GM12878 (cell line): Measurements from ENCODE around the gene MGAT4B. TPM values are rescaled to one million over a fixed set of nuclear protein-coding genes. Genes with fewer than 3 reads are reported as not detected.

Experiments
- ATAC-seq: fragments of 200-7000 bp; cut with Tn5 transposase; 3 replicates; pipeline ENCODE4 v1.9.1; 2020; ENCODE audit warnings: mild to moderate bottlenecking, moderate library complexity
- BruUV-seq: library from RNA; stranded (reverse); fragments of 400-500 nt; replicated peaks from 2 replicates; lab custom pipeline; 2021; lab: Mats Ljungman, UMichigan
- CTCF ChIA-PET: fragments of 300-600 bp; sonication (Branson Sonifier 250); formaldehyde crosslinking; extraction: SDS; loops from one replicate; lab custom pipeline; 2021; ENCODE audit warnings: inconsistent platforms; lab: Yijun Ruan, JAX
- POLR2A ChIA-PET: fragments of 350-600 bp; formaldehyde crosslinking; extraction: SDS; loops from one replicate; lab custom pipeline; 2021; ENCODE audit warnings: inconsistent platforms; lab: Charles Lee
- RAD21 ChIA-PET: fragments of 300-600 bp; sonication (Branson Sonifier 250); formaldehyde crosslinking; loops from one replicate; lab custom pipeline; 2023; ENCODE audit warnings: antibody characterized with exemption; ENCODE audit not compliant: unreplicated experiment; lab: Charles Lee
- SMC1A ChIA-PET: fragments of 300-600 bp; sonication (Branson Sonifier 250); formaldehyde crosslinking; loops from one replicate; lab custom pipeline; 2023; ENCODE audit not compliant: unreplicated experiment, uncharacterized antibody; lab: Charles Lee
- DNase-seq: peaks from one replicate; pipeline ENCODE4 v3.0.0-alpha.2; 2011; ENCODE audit warnings: low read depth, low spot score
- FAIRE-seq: peaks from 3 replicates; lab custom pipeline; 2011; peaks lifted over from hg19 to GRCh38; lab: Jason Lieb, UNC
- H2AFZ ChIP-seq: 2 replicates; pipeline ENCODE4 v1.6.0; 2011; ENCODE audit warnings: low read depth, low read length, control low read depth; ENCODE audit not compliant: control insufficient read depth
- H3K27ac ChIP-seq: 2 replicates; pipeline ENCODE4 v1.5.1; 2011; ENCODE audit warnings: control low read depth; ENCODE audit not compliant: control insufficient read depth, insufficient read depth
- H3K27me3 ChIP-seq, 2 experiments: replicated peaks in 1 of 2; 2 replicates each; pipeline versions ENCODE4 v1.6.0 to v1.6.1; 2011; ENCODE audit warnings: low read length in 1 of 2; ENCODE audit not compliant: control insufficient read depth in 2 of 2, insufficient read depth in 2 of 2
- H3K36me3 ChIP-seq, 2 experiments: 2 replicates each; pipeline ENCODE4 v1.5.1; 2011; ENCODE audit warnings: low read length in 1 of 2; ENCODE audit not compliant: control insufficient read depth in 2 of 2, insufficient read depth in 2 of 2
- H3K4me1 ChIP-seq: 2 replicates; pipeline ENCODE4 v1.6.1; 2011; ENCODE audit warnings: mild to moderate bottlenecking, low read length, moderate library complexity, mixed read lengths; ENCODE audit not compliant: control insufficient read depth, insufficient read depth
- H3K4me2 ChIP-seq: 2 replicates; pipeline ENCODE4 v1.6.0; 2011; ENCODE audit warnings: control low read depth; ENCODE audit not compliant: control insufficient read depth, insufficient read depth
- H3K4me3 ChIP-seq: fragments of 200-600 bp; sonication (generic); 2 replicates; pipeline ENCODE4 v1.5.1; 2016
- H3K79me2 ChIP-seq: 2 replicates; pipeline ENCODE4 v1.6.0; 2011; ENCODE audit warnings: low read length; ENCODE audit not compliant: control insufficient read depth, insufficient read depth
- H3K9ac ChIP-seq: 2 replicates; pipeline ENCODE4 v1.8.0; 2011; ENCODE audit warnings: low read length, control low read depth, mixed read lengths; ENCODE audit not compliant: control insufficient read depth, insufficient read depth
- H3K9me3 ChIP-seq: replicated peaks from 3 replicates; pipeline ENCODE4 v1.5.1; 2011; ENCODE audit warnings: mild to moderate bottlenecking, low read length; ENCODE audit not compliant: control insufficient read depth, insufficient read depth
- H4K20me1 ChIP-seq: 2 replicates; pipeline ENCODE4 v1.6.0; 2011; ENCODE audit not compliant: control insufficient read depth, insufficient read depth
- ATF3 ChIP-seq: IDR thresholded peaks from 2 replicates; pipeline ENCODE4 v1.6.1; 2011; ENCODE audit warnings: low read depth, mild to moderate bottlenecking, low read length, moderate library complexity, borderline replicate concordance; ENCODE audit errors: extremely low read depth
- BACH1 ChIP-seq: fragments of 450-650 bp; IDR thresholded peaks from 2 replicates; pipeline ENCODE4 v1.6.1; 2017; ENCODE audit warnings: mild to moderate bottlenecking, borderline replicate concordance
- BMI1 ChIP-seq: fragments of 450-650 bp; IDR thresholded peaks from 2 replicates; pipeline ENCODE4 v1.6.1; 2016; ENCODE audit warnings: mild to moderate bottlenecking, moderate library complexity, borderline replicate concordance
- CBFB ChIP-seq: IDR thresholded peaks from 2 replicates; pipeline ENCODE4 v1.6.1; 2016; ENCODE audit warnings: antibody characterized with exemption, low read depth
- IRF4 ChIP-seq: IDR thresholded peaks from 2 replicates; pipeline ENCODE4 v1.6.1; 2011; ENCODE audit warnings: low read depth, low read length
- KAT2A ChIP-seq: conservative IDR thresholded peaks from 2 replicates; pipeline ENCODE4 v1.6.1; 2011; ENCODE audit warnings: low read depth, low read length; ENCODE audit not compliant: control insufficient read depth
- NFIC ChIP-seq: IDR thresholded peaks from 2 replicates; pipeline ENCODE4 v1.6.1; 2012; ENCODE audit warnings: low read depth, mild to moderate bottlenecking, inconsistent platforms, low read length, moderate library complexity
- PAX5 ChIP-seq: IDR thresholded peaks from 2 replicates; pipeline ENCODE4 v1.6.1; 2011; ENCODE audit warnings: low read depth, low read length, borderline replicate concordance
- PBX3 ChIP-seq: IDR thresholded peaks from 2 replicates; pipeline ENCODE4 v1.6.1; 2011; ENCODE audit warnings: mild to moderate bottlenecking, low read depth, low read length, moderate library complexity; ENCODE audit not compliant: insufficient replicate concordance
- PRDM15 ChIP-seq: fragments of 450-650 bp; formaldehyde crosslinking; IDR thresholded peaks from 2 replicates; pipeline ENCODE4 v1.4.0; 2020; ENCODE audit warnings: mild to moderate bottlenecking, moderate library complexity
- RELB ChIP-seq: fragments of 450-650 bp; IDR thresholded peaks from 2 replicates; pipeline ENCODE4 v1.6.1; 2017; ENCODE audit warnings: low read depth, mild to moderate bottlenecking, moderate library complexity
- STAT3 ChIP-seq: IDR thresholded peaks from 2 replicates; pipeline ENCODE4 v1.6.1; 2011; ENCODE audit warnings: low read depth, low read length, improper control_type of control experiment
- SUZ12 ChIP-seq: fragments of 200-600 bp; sonication (generic); IDR thresholded peaks from one replicate; pipeline ENCODE4 v1.6.1; 2018; ENCODE audit warnings: antibody characterized with exemption, mild to moderate bottlenecking; ENCODE audit not compliant: unreplicated experiment
- TBL1XR1 ChIP-seq: IDR thresholded peaks from 2 replicates; pipeline ENCODE4 v1.6.1; 2012; ENCODE audit warnings: low read depth, low read length, improper control_type of control experiment
- ZBED1 ChIP-seq: IDR thresholded peaks from 2 replicates; pipeline ENCODE4 v1.6.1; 2016; ENCODE audit warnings: borderline replicate concordance
- WGBS: methylation state at CpG from one replicate; pipeline ENCODE4 v1.1.6; 2016; ENCODE audit warnings: low lambda C conversion rate; ENCODE audit not compliant: insufficient replicate concordance, insufficient coverage; ENCODE audit errors: missing lambda C conversion rate; 5-methylcytosine and 5-hydroxymethylcytosine counted together
- in situ Hi-C: fragments of 300-500 bp; cut with MboI; formaldehyde crosslinking; loops from 9 replicates; pipeline ENCODE4 v1.14.3; 2018; ENCODE audit warnings: mixed read lengths
- intact Hi-C: fragments of 100-400 bp; cut with micrococcal nuclease; formaldehyde crosslinking; loops from one replicate; pipeline ENCODE4 v1.14.2; 2022; ENCODE audit not compliant: unreplicated experiment
- polyA plus RNA-seq, 11 experiments: library from polyadenylated mRNA; depleted of rRNA in 4 of 11; unstranded in 6 of 11; stranded (reverse) in 5 of 11; fragments of >200 nt; fragmentation: Nextera tagmentation in 4 of 11; fragmentation: Illumina TruSeq in 1 of 11; extraction: Ambion mirVana in 4 of 11; extraction: Trizol in 1 of 11; gene quantifications; 1 replicate in 1 of 11; 2 replicates in 10 of 11; pipeline versions ENCODE4 v1.2.1 to v1.2.3, GENCODE V29; 2011 to 2016; ENCODE audit warnings: inconsistent platforms in 2 of 11, missing spikeins in 2 of 11, low read depth in 1 of 11
- total RNA-seq, 4 experiments: library from RNA; depleted of rRNA in 3 of 4; stranded (reverse); fragments of >200 nt in 3 of 4; fragmentation: Illumina TruSeq in 1 of 4; extraction: Trizol in 1 of 4; gene quantifications; 2 replicates each; pipeline versions ENCODE4 v1.2.1 to v1.2.3, GENCODE V29; 2013 to 2021

The MGAT4B gene
- total and polyA plus RNA-seq, 10 of the 15 experiments (the other 5 are each of a cell fraction or from before 2014, with no cell fraction given): 0.60 to 82.5 (median 34.4) TPM; not detected in 1

- TF ChIP-seq RELB (no peak), PAX5 (no peak), TBL1XR1 (no peak), IRF4 (no peak), BMI1 (no peak), STAT3 (no peak), BACH1 (no peak), SUZ12 (no peak), ZBED1 (no peak)
- TF ChIP-seq, all 136 proteins: peak for 0
Measured at GRCh38 chr5:179781846-179782245, 24.8 kb downstream of the MGAT4B start (continued).

DNA sequence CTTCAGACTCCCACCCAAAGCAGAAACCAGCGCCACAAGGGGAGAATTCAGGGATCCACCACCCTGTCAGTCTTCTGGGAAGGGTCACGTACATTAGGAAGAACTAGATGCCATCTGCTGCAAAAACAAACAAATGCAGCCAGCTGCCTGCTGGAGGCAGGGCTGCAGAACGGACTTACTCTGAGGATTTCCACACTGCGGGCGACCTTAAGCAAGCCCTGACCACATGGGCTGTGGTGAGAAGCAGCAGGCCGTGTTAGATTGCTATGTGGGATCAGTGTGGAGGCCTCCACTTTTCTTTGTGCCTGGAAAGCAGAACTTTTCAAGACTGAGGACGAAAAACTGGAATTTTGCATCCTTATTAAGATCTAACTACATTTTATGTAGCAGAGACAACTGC is 26.3 kb downstream of the MGAT4B start:
- no peaks in the 10 kb centered on the region for H3K79me2 ChIP-seq
- no peak for ATAC-seq
- no peak for DNase-seq
- no peaks in the 10 kb centered on the region for H3K4me1 ChIP-seq
- H3K27me3 ChIP-seq: no peaks in the 10 kb centered on the region
- no peak for TF ChIP-seq PRDM15 (CRISPR knock-in tag)
- no peak for TF ChIP-seq ATF3
- TF ChIP-seq KAT2A: no peak
- TF ChIP-seq CBFB: no peak
- TF ChIP-seq PBX3: no peak
- no peak for TF ChIP-seq NFIC
- H3K9ac ChIP-seq: no peak overlapping the region
- intact Hi-C loops: no loop called here
- H2AFZ ChIP-seq: no peak overlapping the region
- RAD21 ChIA-PET: no interaction called here
- H3K36me3 ChIP-seq: peaks cover 11 to 12% of the 10 kb centered on the region in 2 experiments; a peak in 3 of 4 replicates
- no peak overlapping the region for H3K4me2 ChIP-seq
- no TSS peak for BruUV-seq
- H3K4me3 ChIP-seq: no peak overlapping the region
- POLR2A ChIA-PET: no interaction called here
- CTCF ChIA-PET: interaction anchor here (2.2 kb wide), 1 partner anchor 18 kb away, joined by 7 read pairs; no protein-coding TSS in a partner anchor
- SMC1A ChIA-PET: no interaction called here
- in situ Hi-C loops: loop anchor here (25.0 kb wide), 1 partner anchor 307 kb away; no protein-coding TSS in a partner anchor
- WGBS: 97% methylated on average over 7 of the region's 7 CpGs
- H3K9me3 ChIP-seq: no peaks in the 10 kb centered on the region
- H4K20me1 ChIP-seq: no peaks in the 10 kb centered on the region
- no peak for FAIRE-seq
- H3K27ac ChIP-seq: no peak overlapping the region
